Non-pigmented ciliary epithelial cell (primary cell): ENCODE measurements around the gene FRMD8.

Experiments used
- DNase-seq: peaks from one replicate; pipeline ENCODE4 v3.0.0-alpha.2; 2010; ENCODE audit warnings: low read depth

FRMD8 gene

GRCh38 chr11:65425105-65425970, 38.9 kb downstream of the FRMD8 start:
- DNase-seq, result no peak

GRCh38 chr11:65425971-65426838, 39.8 kb downstream of the FRMD8 start:
- no peak for DNase-seq

GRCh38 chr11:65426839-65427690, 40.6 kb downstream of the FRMD8 start:
- DNase-seq, result no peak

GRCh38 chr11:65427691-65428577, 41.5 kb downstream of the FRMD8 start:
- no peak for DNase-seq

- DNase-seq, result no peak
Observed at GRCh38 chr11:65428578-65429067, 42.2 kb downstream of the FRMD8 start.

GRCh38 chr11:65429068-65429681, 42.7 kb downstream of the FRMD8 start:
- DNase-seq, result no peak

- DNase-seq, result no peak
Observed at GRCh38 chr11:65429724-65430405, 43.4 kb downstream of the FRMD8 start.

- DNase-seq, result no peak
Observed at GRCh38 chr11:65430406-65431217, 44.2 kb downstream of the FRMD8 start.

GRCh38 chr11:65431451-65432099, 45.1 kb downstream of the FRMD8 start:
- DNase-seq, result no peak

GRCh38 chr11:65432100-65432650, 45.7 kb downstream of the FRMD8 start:
- no peak for DNase-seq

- DNase-seq, result no peak
Observed at GRCh38 chr11:65432686-65433582, 46.5 kb downstream of the FRMD8 start.

- no peak for DNase-seq
Observed at GRCh38 chr11:65433657-65434056, 47.2 kb downstream of the FRMD8 start.

GRCh38 chr11:65434057-65434666, 47.7 kb downstream of the FRMD8 start:
- no peak for DNase-seq

- no peak for DNase-seq
Observed at GRCh38 chr11:65434667-65435410, 48.4 kb downstream of the FRMD8 start.

GRCh38 chr11:65435411-65435931, 49.0 kb downstream of the FRMD8 start:
- DNase-seq, result no peak

GRCh38 chr11:65435981-65436411, 49.6 kb downstream of the FRMD8 start:
- DNase-seq, result no peak
